K562 (cell line): ENCODE measurements around the gene FKBP7. TPM values are rescaled to one million over a fixed set of nuclear protein-coding genes. Genes with fewer than 3 reads are reported as not detected.
A peak's percentile ranks its signal among the peaks of the same experiment; 100 is the strongest.

Experiments
- BRCA1 ChIP-seq, 2 experiments: fragments of 450-650 bp in 1 of 2; sonication (generic) in 1 of 2; formaldehyde crosslinking in 1 of 2; IDR thresholded peaks; 2 replicates each; pipeline versions ENCODE4 v1.5.0 to v1.6.1; 2017 to 2020; ENCODE audit warnings: mild to moderate bottlenecking in 1 of 2, missing genetic modification reagents in 1 of 2
- CREBBP ChIP-seq: IDR thresholded peaks from one replicate; pipeline ENCODE4 v1.6.1; 2012; ENCODE audit warnings: low read depth, mild to moderate bottlenecking, control low read depth, inconsistent platforms, low read length
- FOXP4 ChIP-seq: sonication (generic); formaldehyde crosslinking; IDR thresholded peaks from 2 replicates; pipeline ENCODE4 v1.8.0; 2022; ENCODE audit warnings: mild to moderate bottlenecking, missing genetic modification reagents, borderline replicate concordance
- HES1 ChIP-seq: fragments of 450-650 bp; IDR thresholded peaks from 2 replicates; pipeline ENCODE4 v1.6.1; 2016; ENCODE audit warnings: low read depth, mild to moderate bottlenecking, moderate library complexity
- ID3 ChIP-seq, 2 experiments: fragments of 250-450 bp in 1 of 2; fragments of 450-650 bp in 1 of 2; sonication (Bioruptor Pico) in 1 of 2; IDR thresholded peaks; 2 replicates each; pipeline versions ENCODE4 v1.6.1 to v1.8.0; 2016 to 2021; ENCODE audit warnings: mild to moderate bottlenecking in 2 of 2, moderate library complexity in 2 of 2, missing compliant biosample characterization in 1 of 2, missing genetic modification characterization in 1 of 2
- JUN ChIP-seq, 2 experiments: sonication (generic) in 1 of 2; formaldehyde crosslinking in 1 of 2; IDR thresholded peaks; 2 replicates each; pipeline versions ENCODE4 v1.6.1 to v1.8.0; 2012 to 2022; ENCODE audit warnings: borderline replicate concordance in 2 of 2, mild to moderate bottlenecking in 2 of 2, improper control_type of control experiment in 1 of 2, low read depth in 1 of 2, low read length in 1 of 2, missing genetic modification reagents in 1 of 2
- MAX ChIP-seq: sonication (generic); formaldehyde crosslinking; IDR thresholded peaks from 2 replicates; pipeline ENCODE4 v1.9.0; 2022; ENCODE audit warnings: mild to moderate bottlenecking, missing genetic modification reagents
- MCM5 ChIP-seq: fragments of 450-650 bp; IDR thresholded peaks from 2 replicates; pipeline ENCODE4 v1.6.1; 2016; ENCODE audit warnings: low read depth
- MTA1 ChIP-seq: fragments of 450-650 bp; IDR thresholded peaks from 2 replicates; pipeline ENCODE4 v1.6.1; 2017; ENCODE audit warnings: borderline replicate concordance
- MYBL2 ChIP-seq, 2 experiments: fragments of 450-650 bp in 1 of 2; sonication (generic) in 1 of 2; formaldehyde crosslinking in 1 of 2; IDR thresholded peaks; 2 replicates each; pipeline versions ENCODE4 v1.6.1 to v1.8.1; 2017 to 2022; ENCODE audit warnings: borderline replicate concordance in 1 of 2, inconsistent platforms in 1 of 2, low read depth in 1 of 2, mild to moderate bottlenecking in 1 of 2, missing genetic modification reagents in 1 of 2, moderate library complexity in 1 of 2
- NFYB ChIP-seq: IDR thresholded peaks from 2 replicates; pipeline ENCODE4 v1.6.1; 2011; ENCODE audit warnings: mild to moderate bottlenecking, moderate library complexity; ENCODE audit not compliant: insufficient read length; ENCODE audit errors: extremely low read depth
- PCBP2 ChIP-seq: fragments of 200-400 bp; formaldehyde crosslinking; IDR thresholded peaks from 2 replicates; pipeline ENCODE4 v1.6.1; 2018; ENCODE audit warnings: low read length, low read depth, mild to moderate bottlenecking, moderate library complexity; ENCODE audit not compliant: poor library complexity, severe bottlenecking
- POU5F1 ChIP-seq: fragments of 150-350 bp; IDR thresholded peaks from 2 replicates; pipeline ENCODE4 v1.6.1; 2014; ENCODE audit warnings: borderline replicate concordance, low read length, low read depth, mild to moderate bottlenecking; ENCODE audit not compliant: partially characterized antibody
- RBM17 ChIP-seq: fragments of 200-400 bp; formaldehyde crosslinking; IDR thresholded peaks from 2 replicates; pipeline ENCODE4 v1.6.1; 2017; ENCODE audit warnings: low read depth, mild to moderate bottlenecking, low read length, borderline replicate concordance
- RBM34 ChIP-seq: fragments of 200-400 bp; formaldehyde crosslinking; IDR thresholded peaks from 2 replicates; pipeline ENCODE4 v1.6.1; 2018; ENCODE audit warnings: low read length, borderline replicate concordance; ENCODE audit not compliant: insufficient read depth
- SIRT6 ChIP-seq: IDR thresholded peaks from one replicate; pipeline ENCODE4 v1.6.1; 2012; ENCODE audit warnings: low read depth, mild to moderate bottlenecking, control low read depth, inconsistent platforms, low read length, moderate library complexity
- TCFL5 ChIP-seq: fragments of 250-450 bp; sonication (Bioruptor Pico); conservative IDR thresholded peaks from 2 replicates; pipeline ENCODE4 v1.6.1; 2021; ENCODE audit warnings: mild to moderate bottlenecking, moderate library complexity, matching md5 sums
- TGIF2 ChIP-seq: sonication (generic); formaldehyde crosslinking; IDR thresholded peaks from 2 replicates; pipeline ENCODE4 v1.8.1; 2022; ENCODE audit warnings: mild to moderate bottlenecking, missing genetic modification reagents, moderate library complexity
- TRIM25 ChIP-seq: fragments of 450-650 bp; IDR thresholded peaks from 2 replicates; pipeline ENCODE4 v1.7.0; 2016; ENCODE audit warnings: borderline replicate concordance
- ZNF347 ChIP-seq: fragments of 450-650 bp; formaldehyde crosslinking; IDR thresholded peaks from 2 replicates; pipeline ENCODE4 v1.4.0; 2020; ENCODE audit warnings: low read depth, mild to moderate bottlenecking, moderate library complexity
- polyA plus RNA-seq, 8 experiments: library from polyadenylated mRNA; depleted of rRNA in 4 of 8; stranded (reverse) in 5 of 8; unstranded in 3 of 8; fragments of >200 nt; fragmentation: Nextera tagmentation in 2 of 8; fragmentation: Illumina TruSeq in 1 of 8; extraction: Ambion mirVana in 2 of 8; extraction: Trizol in 1 of 8; gene quantifications; 2 replicates each; pipeline versions ENCODE4 v1.2.1 to v1.2.3, GENCODE V29; 2011 to 2014; ENCODE audit warnings: inconsistent platforms in 1 of 8, missing spikeins in 1 of 8
- total RNA-seq, 7 experiments: library from RNA; depleted of rRNA in 6 of 7; stranded (reverse); fragments of >200 nt in 6 of 7; fragmentation: Illumina TruSeq in 2 of 7; extraction: Trizol in 2 of 7; gene quantifications; 2 replicates each; pipeline versions ENCODE4 v1.2.1 to v1.2.3, GENCODE V29; 2011 to 2021; ENCODE audit warnings: low replicate concordance in 1 of 7

Gene FKBP7
- total and polyA plus RNA-seq, 9 of the 15 experiments (the other 6 are each of a cell fraction or from before 2014, with no cell fraction given): 6.1 to 23.2 (median 19.0) TPM

- no peak for TF ChIP-seq TRIM25
- no peak for TF ChIP-seq RBM17
- no peak for TF ChIP-seq BRCA1 (IDR thresholded peaks at IDR 0.05)
- TF ChIP-seq BRCA1 (CRISPR knock-in tag; IDR thresholded peaks at IDR 0.05): no peak
- TF ChIP-seq JUN (IDR thresholded peaks at IDR 0.05; ENCODE audit: borderline replicate concordance, low read depth, low read length): no peak
- 0 out of 2 replicates have a peak, but pooled peaks have one; percentile 78 for TF ChIP-seq JUN (CRISPR knock-in tag; IDR thresholded peaks at IDR 0.05; ENCODE audit: borderline replicate concordance)
- TF ChIP-seq ZNF347 (CRISPR knock-in tag): no peak
- no peak for TF ChIP-seq HES1
- 0 out of 2 replicates have a peak, but pooled peaks have one; percentile 27 for TF ChIP-seq MTA1
- TF ChIP-seq PCBP2: no peak
- no peak for TF ChIP-seq TCFL5 (CRISPR knock-in tag)
- TF ChIP-seq MAX (CRISPR knock-in tag): peak; percentile 29; the same call in 1 of the 2 replicates
- no peak for TF ChIP-seq CREBBP
- no peak for TF ChIP-seq RBM34
- TF ChIP-seq MYBL2 (IDR thresholded peaks at IDR 0.05; ENCODE audit: low read depth): no peak
- TF ChIP-seq MYBL2 (CRISPR knock-in tag; IDR thresholded peaks at IDR 0.05; ENCODE audit: borderline replicate concordance): no peak
- no peak for TF ChIP-seq SIRT6
- TF ChIP-seq FOXP4 (CRISPR knock-in tag): no peak
- no peak for TF ChIP-seq POU5F1
- TF ChIP-seq ID3 (CRISPR knock-in tag; IDR thresholded peaks at IDR 0.05): no peak
- TF ChIP-seq ID3 (tag; IDR thresholded peaks at IDR 0.05): peak; percentile 74
- no peak for TF ChIP-seq MCM5
- no peak for TF ChIP-seq NFYB
- TF ChIP-seq TGIF2 (CRISPR knock-in tag): no peak
These were observed 27.4 kb downstream of the FKBP7 start, which contains the start of the genes PJVK and PRKRA (continued) for GRCh38 chr2:178450774-178451525.
